Uterus (tissue), 2 donors: ENCODE results near the gene BAD.

ENCODE experiments used
- POLR2A ChIP-seq, 2 donors: fragments of 450-650 bp; IDR thresholded peaks; one replicate each; pipeline ENCODE4 v1.6.1; 2016; ENCODE audit warnings: antibody characterized with exemption in 2 of 2, mild to moderate bottlenecking in 1 of 2, moderate library complexity in 1 of 2
- TF ChIP-seq, protein P1 (sequence below), 4 experiments: fragments of 200-600 bp in 2 of 4; fragments of 450-650 bp in 2 of 4; sonication (generic) in 2 of 4; IDR thresholded peaks; one replicate each; pipeline ENCODE4 v1.5.1; 2016 to 2019; ENCODE audit warnings: antibody characterized with exemption in 4 of 4, mild to moderate bottlenecking in 2 of 4, moderate library complexity in 1 of 4

DNA sequence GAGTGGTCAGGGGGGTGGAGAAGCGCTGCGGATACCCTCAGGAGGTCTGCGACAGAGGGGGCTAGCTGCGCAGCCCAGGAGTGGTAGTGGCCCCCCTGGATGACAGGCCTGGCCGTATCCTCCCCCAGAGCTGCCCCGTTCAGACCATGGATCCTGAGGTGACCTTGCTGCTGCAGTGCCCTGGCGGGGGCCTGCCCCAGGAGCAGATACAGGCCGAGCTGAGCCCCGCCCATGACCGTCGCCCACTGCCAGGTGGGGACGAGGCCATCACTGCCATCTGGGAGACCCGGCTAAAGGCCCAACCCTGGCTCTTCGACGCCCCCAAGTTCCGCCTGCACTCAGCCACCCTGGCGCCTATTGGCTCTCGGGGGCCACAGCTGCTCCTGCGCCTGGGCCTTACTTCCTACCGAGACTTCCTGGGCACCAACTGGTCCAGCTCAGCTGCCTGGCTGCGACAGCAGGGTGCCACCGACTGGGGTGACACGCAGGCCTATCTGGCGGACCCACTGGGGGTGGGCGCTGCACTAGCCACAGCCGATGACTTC is 57.9 kb downstream of the BAD start:
- no peak for TF ChIP-seq POLR2A (IDR thresholded peaks at IDR 0.05)
- TF ChIP-seq, protein P1, sequence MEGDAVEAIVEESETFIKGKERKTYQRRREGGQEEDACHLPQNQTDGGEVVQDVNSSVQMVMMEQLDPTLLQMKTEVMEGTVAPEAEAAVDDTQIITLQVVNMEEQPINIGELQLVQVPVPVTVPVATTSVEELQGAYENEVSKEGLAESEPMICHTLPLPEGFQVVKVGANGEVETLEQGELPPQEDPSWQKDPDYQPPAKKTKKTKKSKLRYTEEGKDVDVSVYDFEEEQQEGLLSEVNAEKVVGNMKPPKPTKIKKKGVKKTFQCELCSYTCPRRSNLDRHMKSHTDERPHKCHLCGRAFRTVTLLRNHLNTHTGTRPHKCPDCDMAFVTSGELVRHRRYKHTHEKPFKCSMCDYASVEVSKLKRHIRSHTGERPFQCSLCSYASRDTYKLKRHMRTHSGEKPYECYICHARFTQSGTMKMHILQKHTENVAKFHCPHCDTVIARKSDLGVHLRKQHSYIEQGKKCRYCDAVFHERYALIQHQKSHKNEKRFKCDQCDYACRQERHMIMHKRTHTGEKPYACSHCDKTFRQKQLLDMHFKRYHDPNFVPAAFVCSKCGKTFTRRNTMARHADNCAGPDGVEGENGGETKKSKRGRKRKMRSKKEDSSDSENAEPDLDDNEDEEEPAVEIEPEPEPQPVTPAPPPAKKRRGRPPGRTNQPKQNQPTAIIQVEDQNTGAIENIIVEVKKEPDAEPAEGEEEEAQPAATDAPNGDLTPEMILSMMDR (IDR thresholded peaks at IDR 0.05) = no peak
